HEK293 (cell line): ENCODE results near the gene SEMA3A.

Experiments used
- CTCF ChIP-seq: fragments of 450-650 bp; formaldehyde crosslinking; IDR thresholded peaks from 2 replicates; pipeline ENCODE4 v1.5.1; 2016; ENCODE audit warnings: missing biosample characterization, missing genetic modification characterization
- ZNF138 ChIP-seq: fragments of 450-650 bp; formaldehyde crosslinking; IDR thresholded peaks from 2 replicates; pipeline ENCODE4 v1.5.1; 2016; ENCODE audit warnings: missing biosample characterization, missing genetic modification characterization, borderline replicate concordance
- ZNF692 ChIP-seq: fragments of 450-650 bp; formaldehyde crosslinking; IDR thresholded peaks from 2 replicates; pipeline ENCODE4 v1.5.1; 2016; ENCODE audit warnings: missing biosample characterization, missing genetic modification characterization

- TF ChIP-seq ZNF692: no peak
- no peak for TF ChIP-seq ZNF138 (tag by site-specific recombination)
- TF ChIP-seq CTCF (tag by site-specific recombination): no peak
These were observed 56.2 kb downstream of the SEMA3A start for GRCh38 chr7:84138411-84138810.
